Measurements from ENCODE around the gene HIP1R.
"Not testable (repeated sequence)": the region's sequence is repeated elsewhere in the genome, so short reads cannot be mapped to it uniquely, and the experiment has no call there.

Gene HIP1R

GRCh38 chr12:122905258-122905657 lies 70.0 kb downstream of the HIP1R start:
- peaks cover 13% of the 10 kb centered on the region for H3K4me1 Mint-ChIP-seq (ENCODE audit: low read depth)
- H3K36me3 Mint-ChIP-seq (ENCODE audit: low read depth); H3K4me3 Mint-ChIP-seq; H3K9me3 Mint-ChIP-seq; DNase-seq (ENCODE audit: low spot score); H3K27ac Mint-ChIP-seq; H3K27me3 Mint-ChIP-seq (ENCODE audit: low read depth): not testable (repeated sequence)

DNA sequence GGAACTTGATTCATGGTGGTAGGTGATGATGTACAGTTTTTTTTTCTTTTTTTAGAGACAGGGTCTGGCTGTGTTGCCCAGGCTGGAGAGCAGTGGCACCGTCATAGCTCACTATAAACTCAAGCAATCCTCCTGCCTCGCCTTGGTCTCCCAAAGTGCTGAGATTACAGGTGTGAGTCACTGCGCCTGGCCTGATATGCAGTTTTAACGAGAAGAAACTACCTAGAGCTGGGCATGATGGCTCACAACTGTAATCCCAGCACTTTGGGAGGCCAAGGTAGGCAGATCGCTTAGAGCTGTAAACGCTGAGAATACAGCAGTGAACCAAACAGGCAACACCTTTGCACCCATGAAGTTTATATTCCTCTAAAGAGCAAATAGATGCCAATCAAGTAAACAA lies 73.7 kb downstream of the HIP1R start:
- Mint-ChIP-seq H3K36me3 (ENCODE audit: low read depth) (no peaks in the 10 kb centered on the region), H3K9me3 (no peaks in the 10 kb centered on the region), H3K27me3 (ENCODE audit: low read depth) (peaks cover 11% of the 10 kb centered on the region), H3K27ac (no peak overlapping the region), H3K4me1 (ENCODE audit: low read depth) (no peaks in the 10 kb centered on the region), H3K4me3 (no peak overlapping the region)
- DNase-seq (ENCODE audit: low spot score): no peak

DNA sequence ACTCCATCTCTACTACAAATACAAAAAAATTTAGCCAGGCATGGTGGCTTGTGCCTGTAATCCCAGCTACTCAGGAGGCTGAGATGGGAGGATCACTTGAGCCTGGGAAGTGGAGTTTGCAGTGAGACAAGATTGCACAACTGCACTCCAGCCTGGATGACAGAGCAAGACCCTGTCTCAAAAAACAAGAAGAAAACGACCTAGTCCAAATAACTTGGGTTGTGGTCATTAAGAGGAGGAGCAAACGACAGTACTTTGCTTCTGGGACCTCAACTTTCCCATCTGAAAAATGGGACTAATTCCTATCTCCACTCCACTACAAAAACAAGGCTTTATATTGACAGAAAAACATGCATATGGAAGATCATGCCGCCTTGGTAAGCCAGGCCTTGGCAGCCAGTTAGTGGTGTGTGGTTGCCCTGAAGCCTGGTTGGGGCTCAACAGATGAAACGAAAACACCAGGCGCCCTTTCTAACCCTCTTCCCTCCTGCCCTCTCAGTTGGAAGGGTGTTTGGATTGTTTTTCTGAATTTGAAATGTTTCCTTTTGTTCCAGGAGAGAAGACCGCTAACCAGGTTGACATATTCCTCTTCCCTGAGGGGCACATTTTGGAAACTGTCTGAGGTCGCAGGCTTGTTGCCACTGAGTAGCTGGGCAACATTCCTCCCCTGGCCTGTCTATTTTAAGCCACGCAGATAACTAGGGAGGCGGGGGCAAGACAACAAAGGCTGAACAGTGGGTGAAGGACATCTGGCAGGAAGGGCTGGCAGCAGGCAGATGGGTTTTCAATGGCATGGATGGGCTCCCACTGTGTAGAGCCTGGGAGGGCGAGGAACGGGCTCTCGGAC lies 74.4 kb downstream of the HIP1R start:
- Mint-ChIP-seq H3K4me1 (ENCODE audit: low read depth) (no peaks in the 10 kb centered on the region), H3K36me3 (ENCODE audit: low read depth) (no peaks in the 10 kb centered on the region), H3K4me3 (no peak overlapping the region), H3K27ac (no peak overlapping the region), H3K9me3 (no peaks in the 10 kb centered on the region), H3K27me3 (ENCODE audit: low read depth) (peaks cover 15% of the 10 kb centered on the region)
- no peak for DNase-seq (ENCODE audit: low spot score)
